ENCODE results near the gene DISP1.

Gene DISP1

GRCh38 chr1:222814536-222815439 is at the start of gene DISP1:
TSS of gene DISP1 (plus strand) at chr1:222815039. CDS start at chr1:222942824, 127,785 bp downstream.
- peak within 1 kb of the TSS; percentile 93 for H3K4me3 ChIP-seq (ENCODE audit: low read length)
- H3K27ac ChIP-seq (ENCODE audit: low read length): no peak within 1 kb of the TSS
- H3K36me3 ChIP-seq (ENCODE audit: insufficient read depth, low read depth, low read length): no peaks in the 10 kb centered on the region
- H3K9me3 ChIP-seq (ENCODE audit: insufficient read depth, low read depth, low read length): no peaks in the 10 kb centered on the region
- peaks cover 18% of the 10 kb centered on the region; the same call in 1 of the 2 replicates for H3K4me1 ChIP-seq (ENCODE audit: insufficient read depth, low read length)
- H3K27me3 ChIP-seq (ENCODE audit: insufficient read depth, low read length): peaks cover 17% of the 10 kb centered on the region; the same call in 1 of the 2 replicates
- peak within 1 kb of the TSS; percentile 85 for H3K9ac ChIP-seq (ENCODE audit: low read depth, low read length)

GRCh38 chr1:222767152-222767571 is 47.7 kb upstream of the DISP1 start:
- Histone ChIP-seq H3K4me3 (ENCODE audit: low read length) (no peak overlapping the region), H3K27ac (ENCODE audit: low read length) (no peak overlapping the region), H3K9ac (ENCODE audit: low read depth, low read length) (no peak overlapping the region), H3K9me3 (ENCODE audit: insufficient read depth, low read depth, low read length) (peaks cover 23% of the 10 kb centered on the region), H3K27me3 (ENCODE audit: insufficient read depth, low read length) (no peaks in the 10 kb centered on the region), H3K4me1 (ENCODE audit: insufficient read depth, low read length) (no peaks in the 10 kb centered on the region), H3K36me3 (ENCODE audit: insufficient read depth, low read depth, low read length) (no peaks in the 10 kb centered on the region)

- Histone ChIP-seq H3K9me3 (ENCODE audit: insufficient read depth, low read depth, low read length) (peaks cover 23% of the 10 kb centered on the region), H3K4me3 (ENCODE audit: low read length) (no peak overlapping the region), H3K27ac (ENCODE audit: low read length) (no peak overlapping the region), H3K9ac (ENCODE audit: low read depth, low read length) (no peak overlapping the region), H3K27me3 (ENCODE audit: insufficient read depth, low read length) (no peaks in the 10 kb centered on the region), H3K36me3 (ENCODE audit: insufficient read depth, low read depth, low read length) (no peaks in the 10 kb centered on the region), H3K4me1 (ENCODE audit: insufficient read depth, low read length) (no peaks in the 10 kb centered on the region)
These were observed 46.2 kb upstream of the DISP1 start for GRCh38 chr1:222768592-222768991.

- Histone ChIP-seq H3K4me1 (ENCODE audit: insufficient read depth, low read length) (no peaks in the 10 kb centered on the region), H3K4me3 (ENCODE audit: low read length) (no peak overlapping the region), H3K36me3 (ENCODE audit: insufficient read depth, low read depth, low read length) (no peaks in the 10 kb centered on the region), H3K27me3 (ENCODE audit: insufficient read depth, low read length) (no peaks in the 10 kb centered on the region), H3K9ac (ENCODE audit: low read depth, low read length) (no peak overlapping the region), H3K27ac (ENCODE audit: low read length) (no peak overlapping the region), H3K9me3 (ENCODE audit: insufficient read depth, low read depth, low read length) (peaks cover 23% of the 10 kb centered on the region)
These were observed 45.7 kb upstream of the DISP1 start for GRCh38 chr1:222769181-222769580.

GRCh38 chr1:222769971-222770620 is 44.7 kb upstream of the DISP1 start:
- H3K4me3 ChIP-seq (ENCODE audit: low read length): no peak overlapping the region
- no peak overlapping the region for H3K27ac ChIP-seq (ENCODE audit: low read length)

DNA sequence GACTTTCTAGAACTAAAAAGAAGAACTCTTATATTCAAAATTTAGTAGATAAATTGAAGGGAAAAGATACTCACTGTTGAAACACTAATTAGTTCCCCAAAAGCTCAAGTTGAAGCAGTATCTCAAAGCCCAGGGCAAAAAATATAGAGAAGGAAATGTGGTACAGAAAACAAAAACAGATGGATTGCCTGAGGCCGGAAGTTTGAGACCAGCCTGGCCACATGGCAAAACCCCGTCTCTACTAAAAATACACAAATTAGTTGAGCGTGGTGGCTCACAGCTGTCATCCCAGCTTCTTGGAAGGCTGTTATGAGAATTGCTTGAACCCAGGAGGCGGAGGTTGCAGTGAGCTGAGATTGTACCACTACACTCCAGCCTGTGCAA is 41.9 kb upstream of the DISP1 start:
- no peaks in the 10 kb centered on the region for H3K27me3 ChIP-seq (ENCODE audit: insufficient read depth, low read length)
- no peak overlapping the region for H3K9ac ChIP-seq (ENCODE audit: low read depth, low read length)
- H3K27ac ChIP-seq (ENCODE audit: low read length): no peak overlapping the region
- no peaks in the 10 kb centered on the region for H3K4me1 ChIP-seq (ENCODE audit: insufficient read depth, low read length)
- no peaks in the 10 kb centered on the region for H3K36me3 ChIP-seq (ENCODE audit: insufficient read depth, low read depth, low read length)
- no peak overlapping the region for H3K4me3 ChIP-seq (ENCODE audit: low read length)
- peaks cover 23% of the 10 kb centered on the region for H3K9me3 ChIP-seq (ENCODE audit: insufficient read depth, low read depth, low read length)

More at GRCh38 chr1:222769971-222770620, 44.7 kb upstream of the DISP1 start:
- Histone ChIP-seq H3K27me3 (ENCODE audit: insufficient read depth, low read length) (no peaks in the 10 kb centered on the region), H3K9ac (ENCODE audit: low read depth, low read length) (no peak overlapping the region), H3K9me3 (ENCODE audit: insufficient read depth, low read depth, low read length) (peaks cover 23% of the 10 kb centered on the region), H3K4me1 (ENCODE audit: insufficient read depth, low read length) (no peaks in the 10 kb centered on the region), H3K36me3 (ENCODE audit: insufficient read depth, low read depth, low read length) (no peaks in the 10 kb centered on the region)

DNA sequence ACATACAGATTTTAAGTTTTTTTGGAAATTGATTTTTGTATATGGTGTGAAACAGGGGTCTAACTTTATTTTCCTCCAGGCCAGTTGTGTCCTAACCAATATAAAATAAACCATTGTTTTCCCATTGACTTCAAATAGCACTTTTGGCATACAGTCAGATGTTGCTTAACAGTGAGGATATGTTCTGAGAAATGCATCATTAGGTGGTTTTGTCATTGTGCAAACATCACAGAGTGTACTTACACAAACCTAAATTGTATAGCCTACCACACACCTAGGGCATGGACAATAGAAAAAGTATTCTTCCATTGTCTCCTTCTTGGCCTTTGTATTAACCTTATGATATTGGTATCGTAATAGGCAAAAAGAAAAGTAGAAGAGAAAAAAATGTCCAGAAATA is 37.4 kb upstream of the DISP1 start:
- Histone ChIP-seq H3K27ac (ENCODE audit: low read length) (no peak overlapping the region), H3K4me3 (ENCODE audit: low read length) (no peak overlapping the region), H3K36me3 (ENCODE audit: insufficient read depth, low read depth, low read length) (no peaks in the 10 kb centered on the region), H3K9ac (ENCODE audit: low read depth, low read length) (no peak overlapping the region), H3K4me1 (ENCODE audit: insufficient read depth, low read length) (no peaks in the 10 kb centered on the region), H3K27me3 (ENCODE audit: insufficient read depth, low read length) (no peaks in the 10 kb centered on the region), H3K9me3 (ENCODE audit: insufficient read depth, low read depth, low read length) (no peaks in the 10 kb centered on the region)

- Histone ChIP-seq H3K27ac (ENCODE audit: low read length) (no peak overlapping the region), H3K4me1 (ENCODE audit: insufficient read depth, low read length) (no peaks in the 10 kb centered on the region), H3K9me3 (ENCODE audit: insufficient read depth, low read depth, low read length) (no peaks in the 10 kb centered on the region), H3K4me3 (ENCODE audit: low read length) (no peak overlapping the region), H3K9ac (ENCODE audit: low read depth, low read length) (no peak overlapping the region), H3K27me3 (ENCODE audit: insufficient read depth, low read length) (no peaks in the 10 kb centered on the region), H3K36me3 (ENCODE audit: insufficient read depth, low read depth, low read length) (no peaks in the 10 kb centered on the region)
These were observed 36.9 kb upstream of the DISP1 start for GRCh38 chr1:222777977-222778376.

- no peak overlapping the region for H3K27ac ChIP-seq (ENCODE audit: low read length)
- H3K27me3 ChIP-seq (ENCODE audit: insufficient read depth, low read length): no peaks in the 10 kb centered on the region
- H3K9ac ChIP-seq (ENCODE audit: low read depth, low read length): no peak overlapping the region
- no peaks in the 10 kb centered on the region for H3K4me1 ChIP-seq (ENCODE audit: insufficient read depth, low read length)
- no peaks in the 10 kb centered on the region for H3K36me3 ChIP-seq (ENCODE audit: insufficient read depth, low read depth, low read length)
- no peak overlapping the region for H3K4me3 ChIP-seq (ENCODE audit: low read length)
- no peaks in the 10 kb centered on the region for H3K9me3 ChIP-seq (ENCODE audit: insufficient read depth, low read depth, low read length)
These were observed 33.6 kb upstream of the DISP1 start for GRCh38 chr1:222781251-222781650.

- H3K27me3 ChIP-seq (ENCODE audit: insufficient read depth, low read length): no peaks in the 10 kb centered on the region
These were observed 31.8 kb upstream of the DISP1 start for GRCh38 chr1:222783051-222783450.

DNA sequence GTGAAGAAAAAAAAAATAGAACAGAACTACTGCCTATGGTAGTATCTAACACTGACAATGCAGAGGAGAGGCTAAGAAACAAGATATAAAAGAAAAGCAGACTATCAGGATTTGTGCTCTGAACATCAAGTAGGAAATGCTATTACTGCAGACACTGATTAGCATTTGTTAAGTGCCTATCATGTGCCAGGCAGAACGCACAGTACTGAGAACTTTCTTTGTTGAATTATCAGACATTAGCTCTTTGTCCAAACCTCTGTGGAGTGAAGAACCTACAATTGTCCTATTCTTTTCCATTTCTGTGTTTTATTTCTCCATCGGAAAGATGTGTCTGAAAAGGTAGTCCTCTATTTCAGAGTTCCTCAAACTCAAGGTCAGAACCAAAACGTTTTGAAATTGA is 30.5 kb upstream of the DISP1 start:
- Histone ChIP-seq H3K27ac (ENCODE audit: low read length) (no peak overlapping the region), H3K27me3 (ENCODE audit: insufficient read depth, low read length) (no peaks in the 10 kb centered on the region), H3K36me3 (ENCODE audit: insufficient read depth, low read depth, low read length) (no peaks in the 10 kb centered on the region), H3K9ac (ENCODE audit: low read depth, low read length) (no peak overlapping the region), H3K4me3 (ENCODE audit: low read length) (no peak overlapping the region), H3K9me3 (ENCODE audit: insufficient read depth, low read depth, low read length) (no peaks in the 10 kb centered on the region), H3K4me1 (ENCODE audit: insufficient read depth, low read length) (no peaks in the 10 kb centered on the region)

More at GRCh38 chr1:222783051-222783450, 31.8 kb upstream of the DISP1 start:
- no peaks in the 10 kb centered on the region for H3K36me3 ChIP-seq (ENCODE audit: insufficient read depth, low read depth, low read length)
- no peak overlapping the region for H3K4me3 ChIP-seq (ENCODE audit: low read length)
- H3K9me3 ChIP-seq (ENCODE audit: insufficient read depth, low read depth, low read length): no peaks in the 10 kb centered on the region
- H3K4me1 ChIP-seq (ENCODE audit: insufficient read depth, low read length): no peaks in the 10 kb centered on the region
- H3K27ac ChIP-seq (ENCODE audit: low read length): no peak overlapping the region
- H3K9ac ChIP-seq (ENCODE audit: low read depth, low read length): no peak overlapping the region

- Histone ChIP-seq H3K4me3 (ENCODE audit: low read length) (no peak overlapping the region), H3K9ac (ENCODE audit: low read depth, low read length) (no peak overlapping the region), H3K9me3 (ENCODE audit: insufficient read depth, low read depth, low read length) (no peaks in the 10 kb centered on the region), H3K27ac (ENCODE audit: low read length) (no peak overlapping the region), H3K36me3 (ENCODE audit: insufficient read depth, low read depth, low read length) (no peaks in the 10 kb centered on the region), H3K4me1 (ENCODE audit: insufficient read depth, low read length) (no peaks in the 10 kb centered on the region), H3K27me3 (ENCODE audit: insufficient read depth, low read length) (no peaks in the 10 kb centered on the region)
These were observed 29.9 kb upstream of the DISP1 start for GRCh38 chr1:222784916-222785315.
